ENCODE results near the gene AP5Z1. TPM values are rescaled to one million over a fixed set of nuclear protein-coding genes. Genes with fewer than 3 reads are reported as not detected.

The AP5Z1 gene
- total RNA-seq, 4 donors from 2014 or later, result 36.6 to 111 (median 44.5) TPM

- no peaks in the 10 kb centered on the region for H3K9me3 ChIP-seq
- TF ChIP-seq EP300 (IDR thresholded peaks at IDR 0.05; ENCODE audit: low read depth), result no peak
- TF ChIP-seq, protein P1, sequence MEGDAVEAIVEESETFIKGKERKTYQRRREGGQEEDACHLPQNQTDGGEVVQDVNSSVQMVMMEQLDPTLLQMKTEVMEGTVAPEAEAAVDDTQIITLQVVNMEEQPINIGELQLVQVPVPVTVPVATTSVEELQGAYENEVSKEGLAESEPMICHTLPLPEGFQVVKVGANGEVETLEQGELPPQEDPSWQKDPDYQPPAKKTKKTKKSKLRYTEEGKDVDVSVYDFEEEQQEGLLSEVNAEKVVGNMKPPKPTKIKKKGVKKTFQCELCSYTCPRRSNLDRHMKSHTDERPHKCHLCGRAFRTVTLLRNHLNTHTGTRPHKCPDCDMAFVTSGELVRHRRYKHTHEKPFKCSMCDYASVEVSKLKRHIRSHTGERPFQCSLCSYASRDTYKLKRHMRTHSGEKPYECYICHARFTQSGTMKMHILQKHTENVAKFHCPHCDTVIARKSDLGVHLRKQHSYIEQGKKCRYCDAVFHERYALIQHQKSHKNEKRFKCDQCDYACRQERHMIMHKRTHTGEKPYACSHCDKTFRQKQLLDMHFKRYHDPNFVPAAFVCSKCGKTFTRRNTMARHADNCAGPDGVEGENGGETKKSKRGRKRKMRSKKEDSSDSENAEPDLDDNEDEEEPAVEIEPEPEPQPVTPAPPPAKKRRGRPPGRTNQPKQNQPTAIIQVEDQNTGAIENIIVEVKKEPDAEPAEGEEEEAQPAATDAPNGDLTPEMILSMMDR (IDR thresholded peaks at IDR 0.05), result no peak
- no peak for TF ChIP-seq POLR2A (IDR thresholded peaks at IDR 0.05)
- no peak for TF ChIP-seq POLR2AphosphoS5 (IDR thresholded peaks at IDR 0.05)
- peaks cover 26% of the 10 kb centered on the region for H3K27me3 ChIP-seq
- intact Hi-C loops (cut with DNase I; ENCODE audit: low total_unique reads), result no loop called here
- DNase-seq, result no peak
- no peaks in the 10 kb centered on the region for H3K4me1 ChIP-seq
- no peak overlapping the region for H3K4me3 ChIP-seq
- 74 to 79% methylated on average over 13 to 14 of the region's 14 CpGs for WGBS, 2 donors (ENCODE audit: low coverage in 1 of 2)
- no peaks in the 10 kb centered on the region for H3K36me3 ChIP-seq
- in situ Hi-C loops (cut with MboI; ENCODE audit: low pct_ligation_motif_present in 1 of 4, low pct_unique_long_range_greater_than_20kb in 1 of 4, low sequenced_read_pairs in 3 of 4), result no loop called here
- no peak overlapping the region for H3K27ac ChIP-seq
Measured at GRCh38 chr7:4809666-4810065, 34.2 kb downstream of the AP5Z1 start.

DNA sequence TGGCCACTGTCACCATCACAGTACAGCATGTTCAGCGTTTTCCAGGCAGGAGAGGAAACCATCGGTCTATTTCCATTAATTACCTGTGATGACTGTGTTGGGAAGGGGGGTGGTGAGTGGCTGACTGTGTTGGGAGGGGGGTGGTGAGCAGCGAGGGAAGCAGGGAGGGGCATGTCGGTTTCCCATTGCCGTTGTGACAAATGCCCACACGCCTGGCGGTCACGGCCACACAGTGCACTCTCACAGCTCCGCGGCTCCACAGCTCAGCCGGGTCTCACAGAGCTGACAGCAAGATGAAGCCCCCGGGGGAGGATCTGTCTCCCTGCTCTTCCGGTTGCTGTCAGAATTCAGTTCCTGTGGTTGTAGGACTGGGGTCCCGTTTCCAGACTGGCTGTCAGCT lies 39.0 kb downstream of the AP5Z1 start:
- Histone ChIP-seq H3K27me3 (peaks cover 6% of the 10 kb centered on the region), H3K36me3 (no peaks in the 10 kb centered on the region), H3K4me3 (no peak overlapping the region), H3K9me3 (no peaks in the 10 kb centered on the region), H3K4me1 (no peaks in the 10 kb centered on the region), H3K27ac (no peak overlapping the region)
- in situ Hi-C loops (cut with MboI; ENCODE audit: low pct_ligation_motif_present in 1 of 4, low pct_unique_long_range_greater_than_20kb in 1 of 4, low sequenced_read_pairs in 3 of 4), result no loop called here
- WGBS, 2 donors (ENCODE audit: low coverage in 1 of 2), result 59% methylated on average over 14 of the region's 14 CpGs; no CpG with 5 or more reads in 1 of the 2 donors
- intact Hi-C loops (cut with DNase I; ENCODE audit: low total_unique reads), result no loop called here
- no peak for TF ChIP-seq POLR2AphosphoS5 (IDR thresholded peaks at IDR 0.05)
- TF ChIP-seq EP300 (IDR thresholded peaks at IDR 0.05; ENCODE audit: low read depth), result no peak
- TF ChIP-seq, protein P1 (IDR thresholded peaks at IDR 0.05), result no peak
- TF ChIP-seq POLR2A (IDR thresholded peaks at IDR 0.05), result no peak
- DNase-seq, result no peak

- WGBS, 2 donors (ENCODE audit: low coverage in 1 of 2), result 93% methylated on average over 14 of the region's 14 CpGs; no CpG with 5 or more reads in 1 of the 2 donors
- in situ Hi-C loops (cut with MboI; ENCODE audit: low pct_ligation_motif_present in 1 of 4, low pct_unique_long_range_greater_than_20kb in 1 of 4, low sequenced_read_pairs in 3 of 4), result no loop called here
Measured at GRCh38 chr7:4815121-4815520, 39.7 kb downstream of the AP5Z1 start.

DNA sequence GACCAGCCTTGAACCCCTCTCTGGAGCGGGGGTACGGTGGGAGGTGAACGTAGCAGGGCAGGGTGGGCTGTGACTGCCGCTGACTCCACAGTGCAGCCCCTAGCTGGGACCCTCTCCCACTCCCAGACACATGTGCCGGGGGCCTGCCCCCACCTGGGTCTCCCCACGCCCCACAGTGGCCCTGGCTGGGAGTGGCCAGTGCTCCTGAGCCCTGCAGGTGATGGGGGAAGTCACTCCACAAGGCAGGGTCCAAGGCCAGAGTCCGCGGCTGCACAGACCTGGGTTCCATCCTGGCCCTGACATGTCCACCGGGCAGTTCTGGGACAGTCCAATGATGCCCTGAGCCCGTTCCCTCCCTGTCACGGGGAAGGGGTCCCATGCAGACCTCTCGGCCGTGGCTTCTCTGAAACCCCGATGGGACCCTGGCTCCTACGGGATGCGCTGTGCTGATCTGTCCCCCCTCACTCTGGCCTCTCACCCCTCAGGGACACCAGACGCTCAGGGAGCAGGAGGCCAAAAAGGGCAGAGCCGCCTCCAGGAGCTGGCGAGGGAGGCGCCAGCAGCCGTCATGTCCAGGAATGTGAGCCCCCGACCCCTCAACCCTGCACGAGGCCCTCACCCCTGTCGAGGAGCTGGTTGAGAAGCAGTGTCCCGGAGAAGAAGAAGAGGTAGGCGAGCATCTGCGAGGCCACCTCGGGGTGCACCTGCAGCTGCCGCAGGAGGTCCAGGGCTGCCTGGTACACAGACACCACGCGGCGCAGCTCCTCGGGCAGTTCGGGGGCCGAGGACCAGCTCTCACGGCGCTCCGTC lies 40.4 kb downstream of the AP5Z1 start:
- H3K27ac ChIP-seq, result no peak overlapping the region
- H3K9me3 ChIP-seq, result no peaks in the 10 kb centered on the region
- no peaks in the 10 kb centered on the region for H3K27me3 ChIP-seq
- TF ChIP-seq POLR2AphosphoS5 (IDR thresholded peaks at IDR 0.05) (no peak), EP300 (IDR thresholded peaks at IDR 0.05; ENCODE audit: low read depth) (no peak), POLR2A (IDR thresholded peaks at IDR 0.05) (no peak)
- TF ChIP-seq, protein P1 (IDR thresholded peaks at IDR 0.05), result no peak
- DNase-seq, result no peak
- intact Hi-C loops (cut with DNase I; ENCODE audit: low total_unique reads) (no loop called here), in situ Hi-C loops (cut with MboI; ENCODE audit: low pct_ligation_motif_present in 1 of 4, low pct_unique_long_range_greater_than_20kb in 1 of 4, low sequenced_read_pairs in 3 of 4) (no loop called here)
- H3K4me3 ChIP-seq, result no peak overlapping the region
- H3K4me1 ChIP-seq, result no peaks in the 10 kb centered on the region
- 90% methylated on average over 35 of the region's 38 CpGs; no CpG with 5 or more reads in 1 of the 2 donors for WGBS, 2 donors (ENCODE audit: low coverage in 1 of 2)
- no peaks in the 10 kb centered on the region for H3K36me3 ChIP-seq

More at GRCh38 chr7:4815121-4815520, 39.7 kb downstream of the AP5Z1 start:
- TF ChIP-seq, protein P1 (IDR thresholded peaks at IDR 0.05), result no peak
- TF ChIP-seq POLR2A (IDR thresholded peaks at IDR 0.05) (no peak), EP300 (IDR thresholded peaks at IDR 0.05; ENCODE audit: low read depth) (no peak), POLR2AphosphoS5 (IDR thresholded peaks at IDR 0.05) (no peak)
- Histone ChIP-seq H3K27ac (no peak overlapping the region), H3K9me3 (no peaks in the 10 kb centered on the region), H3K4me1 (no peaks in the 10 kb centered on the region), H3K36me3 (no peaks in the 10 kb centered on the region), H3K27me3 (no peaks in the 10 kb centered on the region), H3K4me3 (no peak overlapping the region)
- intact Hi-C loops (cut with DNase I; ENCODE audit: low total_unique reads), result no loop called here
- DNase-seq, result no peak

Data from transverse colon (tissue), 4 donors.